NCI-H146 treated with DMSO at 0.1 percent for 48 hours (cell line): ENCODE results near the gene GPA33.
A peak's percentile ranks its signal among the peaks of the same experiment; 100 is the strongest.

ENCODE experiments used
- DNase-seq: peaks from one replicate; lab custom pipeline; 2025; ENCODE audit not compliant: unreplicated experiment; lab: John Stamatoyannopoulos, UW

Gene GPA33

DNA sequence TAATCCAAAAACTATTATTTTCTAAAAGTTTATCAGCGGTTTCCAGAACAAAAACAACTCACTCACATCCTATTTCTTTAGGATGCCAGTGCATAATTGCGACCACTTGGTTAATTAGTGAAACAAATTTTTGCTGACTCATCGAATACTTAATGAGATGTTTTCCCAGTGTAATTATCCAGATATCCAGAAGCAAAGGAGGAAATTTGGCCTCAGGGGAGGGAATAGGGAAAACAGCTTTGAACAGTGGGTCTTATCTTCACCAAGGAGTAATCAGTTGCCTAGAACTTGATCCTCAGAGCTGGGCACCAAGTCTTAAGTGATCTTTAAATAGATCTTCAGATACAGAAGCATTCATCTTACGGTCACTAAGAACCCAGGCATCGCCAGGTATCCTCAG, 28.0 kb upstream of the GPA33 start:
- DNase-seq = no peak

DNA sequence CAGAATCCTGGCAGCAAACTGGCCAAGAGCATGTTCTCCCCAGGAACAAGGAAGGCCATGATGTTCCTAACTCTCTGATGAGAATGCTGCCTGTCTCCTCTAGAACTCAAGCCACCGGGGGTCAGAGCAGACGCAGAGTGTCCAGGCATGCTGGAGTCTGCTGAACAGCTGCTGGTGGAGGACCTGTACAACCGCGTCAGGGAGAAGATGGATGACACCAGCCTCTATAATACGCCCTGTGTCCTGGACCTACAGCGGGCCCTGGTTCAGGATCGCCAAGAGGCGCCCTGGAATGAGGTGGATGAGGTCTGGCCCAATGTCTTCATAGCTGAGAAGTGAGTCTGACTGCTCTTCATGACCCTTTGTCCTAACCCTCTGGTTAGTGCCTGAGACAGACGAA, 27.0 kb upstream of the GPA33 start:
- DNase-seq = no peak

DNA sequence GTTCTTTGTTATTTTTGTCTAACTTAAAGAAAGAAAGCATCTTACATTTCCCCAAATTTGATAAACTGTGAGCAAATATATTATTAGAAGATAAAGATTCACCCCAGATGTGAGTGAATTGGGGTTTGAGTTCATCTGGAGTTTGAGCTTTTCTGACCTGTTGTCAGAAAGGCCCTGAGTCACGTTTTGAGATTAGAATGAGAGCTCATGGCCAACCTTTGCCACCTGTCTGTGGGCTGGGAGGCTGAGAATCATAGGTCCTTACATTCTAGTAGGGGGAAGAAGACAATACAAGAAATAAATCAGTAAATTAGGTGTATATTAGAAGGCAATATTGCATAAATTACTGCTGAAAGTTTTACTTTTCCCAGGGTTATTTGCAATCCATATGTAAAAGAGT, 26.0 kb upstream of the GPA33 start:
- no peak for DNase-seq

DNA sequence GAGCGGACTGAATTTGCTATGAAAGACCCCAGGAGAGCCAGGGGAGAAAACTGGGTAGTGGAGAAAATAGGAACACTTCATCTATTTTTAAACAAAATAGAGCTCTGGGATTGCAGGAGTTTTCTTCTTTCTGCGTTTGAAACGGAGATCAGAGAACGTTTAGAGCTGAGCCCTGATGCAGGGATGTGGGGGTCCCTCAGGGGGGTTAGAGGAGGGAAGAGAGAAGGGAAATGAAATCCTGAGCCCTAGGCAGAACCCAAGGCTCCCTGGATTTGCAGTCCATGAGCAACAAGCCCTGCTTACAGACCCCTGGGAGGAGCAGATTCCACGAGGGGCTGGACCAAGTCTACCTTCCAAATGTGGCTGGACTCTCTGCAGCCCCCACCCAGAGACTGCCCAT, 25.5 kb upstream of the GPA33 start:
- DNase-seq = no peak

DNA sequence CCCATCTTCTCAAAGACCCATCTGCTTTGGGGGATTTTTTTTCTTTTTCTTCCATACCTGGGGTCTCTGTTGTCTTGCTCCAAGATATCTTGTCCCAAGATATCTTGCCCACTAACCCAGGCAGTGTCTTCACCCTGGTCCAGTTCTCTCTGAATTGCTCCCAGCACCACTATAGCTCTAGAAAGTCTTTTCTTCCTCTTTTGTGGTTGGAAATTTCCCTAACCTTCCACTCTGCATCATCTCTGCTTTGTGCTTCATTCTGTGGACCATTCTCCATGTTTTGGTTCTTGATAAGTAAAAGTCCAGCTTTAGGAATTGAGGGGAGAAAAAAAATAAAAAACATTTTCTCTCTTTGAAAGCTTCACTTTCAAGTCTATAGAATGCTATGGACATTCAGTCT, 24.5 kb upstream of the GPA33 start:
- DNase-seq = no peak

DNA sequence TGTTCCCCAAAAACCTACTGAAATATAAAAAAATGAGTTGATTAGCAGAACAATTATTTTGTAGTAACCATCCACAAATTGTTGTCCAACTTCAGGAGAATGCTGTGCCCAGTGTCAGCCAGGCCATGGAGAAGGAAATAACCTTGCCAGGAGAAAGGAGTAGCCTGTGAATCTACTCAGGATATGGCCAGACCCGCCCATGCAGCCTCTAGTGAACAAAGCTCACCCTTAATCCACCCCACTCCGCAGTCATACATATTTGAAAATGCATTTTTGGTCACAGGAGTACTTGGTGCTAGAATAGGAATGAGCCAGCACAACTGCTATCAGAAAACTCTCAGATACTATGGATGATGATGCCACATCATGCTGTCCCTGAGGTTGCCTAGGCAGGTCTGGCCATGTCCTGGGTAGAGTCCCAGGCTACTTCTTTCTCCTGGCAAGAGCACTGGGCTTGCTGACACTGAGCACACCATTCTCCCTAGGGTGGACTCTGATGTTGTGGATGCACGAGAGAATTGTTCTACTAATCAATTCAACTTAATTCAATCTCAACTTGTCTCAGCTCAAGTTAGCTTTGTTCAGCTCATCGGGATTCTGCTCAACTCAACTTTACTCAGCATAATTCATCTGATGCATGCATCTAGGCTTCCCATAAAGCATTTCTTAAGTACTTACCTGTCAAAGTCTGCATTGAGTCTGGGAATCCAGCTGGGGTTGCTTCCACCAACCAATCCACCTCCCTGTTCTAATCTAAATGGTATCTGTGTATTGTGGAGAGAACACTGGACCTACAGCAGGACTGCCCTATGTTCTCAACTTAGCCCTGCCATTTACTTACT, 21.9 kb upstream of the GPA33 start:
- DNase-seq = no peak

DNA sequence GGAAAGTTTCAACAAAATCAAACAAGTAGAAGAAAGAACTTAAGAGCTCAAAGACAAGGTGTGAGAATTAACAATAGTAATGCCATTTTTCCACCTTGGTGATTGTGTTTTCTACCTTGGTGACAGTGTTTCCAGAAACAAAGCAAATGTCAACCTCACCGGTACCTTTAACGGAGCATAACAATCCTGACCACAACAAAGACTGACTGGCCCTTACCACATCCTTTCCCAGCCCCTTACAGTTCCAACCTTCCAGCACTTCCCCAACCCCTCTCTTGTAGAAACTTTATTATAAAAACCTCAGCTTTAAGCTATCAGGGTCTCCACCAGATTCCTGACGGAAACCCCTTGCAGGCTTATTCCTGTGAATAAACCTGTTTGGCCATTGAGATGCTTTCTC, 20.4 kb upstream of the GPA33 start:
- no peak for DNase-seq

DNA sequence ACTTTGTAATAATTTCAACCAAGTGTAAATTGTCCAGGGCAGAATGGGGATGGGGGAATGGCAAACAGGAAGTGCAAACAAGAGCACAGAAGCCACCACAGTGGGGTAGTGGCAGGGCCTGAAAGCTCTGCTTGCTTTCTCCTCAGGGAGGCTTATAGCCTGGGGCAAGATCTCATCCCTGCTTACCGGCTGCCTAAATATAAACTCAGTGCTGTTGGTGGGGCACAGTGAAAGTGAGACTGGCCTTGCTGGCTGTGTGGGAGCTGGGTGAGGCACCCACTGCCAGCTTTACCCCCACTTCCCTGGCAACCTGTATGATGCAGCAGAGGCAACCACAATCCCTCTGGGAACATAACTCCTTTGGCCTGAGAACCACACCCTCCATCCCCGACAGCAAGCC, 18.9 kb upstream of the GPA33 start:
- peak; percentile 88 for DNase-seq

DNA sequence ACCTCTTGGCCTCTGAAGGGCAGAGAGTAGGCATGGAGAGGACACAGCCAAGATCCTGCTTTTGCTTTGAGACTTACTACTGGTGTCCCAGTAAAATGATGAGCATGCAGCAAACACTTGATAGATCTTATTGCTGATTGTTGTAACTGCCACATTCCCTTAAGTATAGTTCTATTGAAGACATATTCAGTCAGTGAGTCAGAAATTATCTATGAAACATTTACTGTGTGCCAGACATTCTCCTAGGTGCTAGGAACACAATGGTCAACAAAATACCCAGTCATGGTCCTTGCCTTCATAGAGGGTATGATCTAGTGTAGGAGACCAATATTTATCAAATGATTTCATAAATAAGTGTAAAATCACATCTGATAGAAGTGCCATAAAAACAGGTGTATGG, 17.3 kb upstream of the GPA33 start:
- DNase-seq = no peak

DNA sequence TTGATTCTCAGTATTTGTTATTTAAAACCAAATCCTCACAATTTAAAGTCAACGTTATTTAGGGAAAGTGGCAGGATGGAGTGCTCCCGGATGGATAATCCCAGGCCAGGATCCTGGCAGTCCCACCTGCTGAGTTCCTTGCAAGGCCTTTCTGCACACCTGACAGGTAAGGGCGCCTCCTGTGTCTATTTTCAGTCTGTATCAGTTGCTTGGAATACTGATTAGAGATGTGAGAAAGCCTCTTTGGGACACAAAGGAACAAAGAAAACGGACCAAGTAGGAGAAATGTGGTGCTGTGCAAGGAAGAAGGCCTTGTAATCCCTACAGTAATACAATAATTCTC, 15.9 kb upstream of the GPA33 start:
- peak; percentile 57 for DNase-seq

DNA sequence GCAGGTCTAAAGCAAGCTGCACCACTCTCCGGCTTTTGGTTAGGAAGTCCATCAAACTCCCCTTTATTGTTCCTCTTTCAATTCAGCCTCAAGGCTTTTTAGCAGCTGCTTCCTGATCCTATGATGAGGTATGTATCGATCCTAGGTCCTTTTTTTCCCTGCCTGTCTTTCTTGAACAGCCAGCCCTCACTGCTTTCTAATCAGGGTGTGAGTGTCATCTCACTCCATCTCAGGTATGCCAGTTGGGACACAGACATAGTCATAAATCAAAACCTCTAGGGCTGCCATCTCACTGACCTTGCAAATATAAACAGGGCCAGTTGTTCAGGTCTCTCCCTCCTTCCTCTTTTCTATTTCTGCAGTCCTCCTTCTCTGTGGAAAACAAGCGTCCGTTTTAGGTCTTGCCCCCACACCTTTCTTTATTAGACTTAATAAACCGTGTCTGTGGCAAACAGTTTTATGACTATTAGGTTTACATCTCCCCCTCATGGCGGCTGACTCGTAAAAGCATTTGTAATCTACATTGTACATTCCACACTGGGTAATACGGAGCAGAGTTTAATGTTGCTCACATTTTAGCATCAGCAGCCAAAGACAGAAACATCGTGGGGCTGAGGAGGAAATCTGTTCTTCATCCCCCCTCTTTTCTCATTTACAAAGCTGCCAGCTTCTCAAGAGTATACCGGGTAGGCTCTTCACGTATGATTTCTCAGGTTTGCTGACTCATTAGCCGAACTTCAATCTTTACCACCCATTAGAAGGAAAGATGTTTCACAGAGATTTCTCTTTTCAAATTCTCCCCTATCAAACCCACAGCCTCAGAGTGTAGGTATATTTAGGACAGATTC, 15.3 kb upstream of the GPA33 start:
- DNase-seq = peak; percentile 95

DNA sequence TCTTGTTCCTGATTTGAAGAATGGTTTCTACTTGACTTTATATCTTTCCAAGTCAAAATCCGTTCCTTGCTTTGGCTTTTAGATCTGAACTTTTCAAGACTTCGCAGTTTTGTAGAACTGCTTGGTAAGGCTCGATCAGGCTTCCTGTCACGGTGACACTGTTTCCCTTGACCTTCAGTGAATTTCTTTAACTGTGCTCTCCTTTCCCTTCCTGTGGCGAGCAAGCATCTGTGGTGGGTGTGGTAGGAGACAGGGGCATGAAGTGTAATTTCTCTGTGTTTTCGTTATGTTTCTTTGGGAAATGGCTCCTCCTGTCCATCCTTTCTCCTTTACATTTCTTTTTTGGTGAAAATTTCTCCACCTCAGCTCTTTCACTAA, 14.1 kb upstream of the GPA33 start:
- DNase-seq = no peak

DNA sequence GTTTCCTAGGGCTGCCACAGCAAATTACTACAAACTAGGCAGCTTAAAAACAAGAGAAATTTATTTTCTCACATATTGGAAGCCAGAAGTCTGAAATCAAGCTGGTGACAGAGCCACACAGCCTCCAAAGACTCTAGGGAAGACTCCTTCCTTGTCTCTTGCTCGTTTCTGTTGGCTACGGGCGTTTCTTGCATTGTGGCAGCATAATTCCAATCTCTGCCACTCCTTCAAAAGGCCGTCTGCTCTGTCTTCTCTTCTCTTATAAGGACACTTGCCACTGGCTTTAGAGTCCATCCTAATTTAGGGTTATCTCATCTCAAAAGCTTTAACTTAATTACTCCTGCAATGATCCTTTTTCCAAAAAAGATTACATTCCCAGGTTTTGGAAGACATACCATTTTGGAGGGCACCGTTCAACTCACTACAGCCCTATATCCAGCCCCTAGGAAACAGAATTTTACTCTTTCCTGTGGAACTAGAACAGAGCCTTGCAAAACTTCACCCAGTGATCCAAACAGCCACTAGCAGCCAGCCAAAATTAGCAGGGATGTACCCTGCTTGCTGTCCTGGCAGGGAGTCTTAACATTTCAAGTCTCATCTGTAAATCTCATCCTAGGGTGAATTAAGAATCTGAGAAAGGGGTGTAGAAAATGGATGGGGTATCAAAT, 12.9 kb upstream of the GPA33 start:
- no peak for DNase-seq

DNA sequence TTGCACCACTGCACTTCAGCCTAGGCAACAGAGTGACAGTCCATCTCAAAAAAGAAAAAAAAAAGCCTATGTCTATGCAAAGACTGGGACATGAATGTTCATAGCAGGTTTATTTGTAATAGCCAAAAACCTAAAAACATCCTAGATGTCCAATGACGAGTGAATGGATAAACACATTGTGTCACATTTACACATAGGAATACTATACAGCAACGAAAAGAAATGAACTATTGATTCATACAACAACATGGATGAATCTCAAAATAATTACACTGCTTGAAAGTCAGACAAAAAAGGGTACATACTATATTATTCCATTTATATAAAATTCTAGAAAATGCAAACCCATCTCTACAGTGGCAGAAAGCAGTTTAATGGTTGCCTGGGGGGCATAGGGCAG, 11.6 kb upstream of the GPA33 start:
- no peak for DNase-seq

DNA sequence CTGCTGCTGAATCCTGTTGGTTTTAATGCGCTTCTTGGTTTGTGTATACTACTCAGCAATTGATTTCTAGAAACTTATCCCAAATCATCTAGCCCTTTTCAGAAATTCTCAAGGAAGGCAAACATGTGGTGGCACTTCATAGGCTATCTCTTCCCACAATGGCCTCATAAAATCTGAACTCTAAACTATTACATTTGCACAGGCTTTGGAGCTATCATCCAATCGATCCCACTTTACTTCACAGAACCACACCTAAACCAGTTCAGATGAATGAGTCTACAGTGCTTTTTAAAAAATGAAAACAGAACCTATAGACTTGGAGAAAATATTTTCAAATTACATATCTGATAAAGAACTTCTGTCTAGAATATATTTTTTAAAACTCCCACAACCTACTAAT, 10.6 kb upstream of the GPA33 start:
- DNase-seq = no peak

DNA sequence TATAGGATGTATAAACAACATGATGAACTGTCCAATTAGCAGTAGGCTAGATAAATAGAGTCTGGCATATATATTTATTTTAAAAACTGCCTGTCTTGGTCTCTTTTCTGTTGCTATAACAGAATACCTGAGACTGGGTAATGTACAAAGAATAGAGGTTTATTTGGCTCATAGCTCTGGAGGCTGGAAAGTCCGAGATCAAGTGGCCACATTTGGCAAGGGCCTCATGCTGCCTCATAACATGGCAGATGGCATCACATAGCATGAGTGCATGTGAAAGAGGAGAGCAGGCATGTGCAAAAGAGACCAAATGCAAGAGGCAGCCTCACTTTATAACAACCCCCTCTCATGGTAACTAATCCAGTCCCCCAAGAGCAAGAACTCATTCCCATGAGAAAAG, 9.7 kb upstream of the GPA33 start:
- no peak for DNase-seq

DNA sequence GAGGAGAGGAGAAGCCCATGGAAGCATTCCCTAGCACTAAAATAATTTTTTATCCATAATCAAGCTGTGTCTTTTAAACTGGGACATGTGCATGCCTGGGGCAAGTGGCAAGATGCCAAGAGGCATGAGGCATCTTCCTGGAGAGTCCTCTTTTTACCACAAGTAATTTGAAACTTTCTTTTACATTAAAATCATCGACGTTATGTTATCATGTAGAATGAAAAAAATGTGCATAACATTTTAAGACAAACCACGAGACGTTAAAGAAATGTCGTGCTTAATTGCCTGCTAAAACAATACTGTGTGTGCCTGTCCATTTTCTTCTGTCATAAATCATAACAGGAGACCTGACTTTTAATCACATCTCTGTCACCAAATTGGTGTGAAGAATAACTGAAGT, 5.2 kb upstream of the GPA33 start:
- DNase-seq = peak; percentile 40

DNA sequence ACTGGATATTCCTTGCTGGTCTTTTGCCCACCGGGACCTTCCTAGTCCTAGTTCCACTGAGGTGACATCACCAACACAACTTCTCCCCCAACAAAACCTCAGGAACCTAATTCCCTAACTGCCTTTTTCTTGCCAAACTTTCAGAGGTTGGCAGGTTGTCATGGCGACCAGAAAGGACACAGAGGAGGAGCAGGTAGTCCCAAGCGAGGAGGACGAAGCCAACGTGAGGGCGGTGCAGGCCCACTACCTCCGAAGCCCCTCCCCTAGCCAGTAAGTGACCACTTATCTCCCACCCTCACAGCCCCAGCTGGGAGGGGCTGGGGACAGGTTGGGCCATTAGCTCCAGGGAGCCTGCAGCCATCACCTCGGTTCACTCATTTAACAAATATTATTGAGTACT, 4.5 kb upstream of the GPA33 start:
- no peak for DNase-seq

DNA sequence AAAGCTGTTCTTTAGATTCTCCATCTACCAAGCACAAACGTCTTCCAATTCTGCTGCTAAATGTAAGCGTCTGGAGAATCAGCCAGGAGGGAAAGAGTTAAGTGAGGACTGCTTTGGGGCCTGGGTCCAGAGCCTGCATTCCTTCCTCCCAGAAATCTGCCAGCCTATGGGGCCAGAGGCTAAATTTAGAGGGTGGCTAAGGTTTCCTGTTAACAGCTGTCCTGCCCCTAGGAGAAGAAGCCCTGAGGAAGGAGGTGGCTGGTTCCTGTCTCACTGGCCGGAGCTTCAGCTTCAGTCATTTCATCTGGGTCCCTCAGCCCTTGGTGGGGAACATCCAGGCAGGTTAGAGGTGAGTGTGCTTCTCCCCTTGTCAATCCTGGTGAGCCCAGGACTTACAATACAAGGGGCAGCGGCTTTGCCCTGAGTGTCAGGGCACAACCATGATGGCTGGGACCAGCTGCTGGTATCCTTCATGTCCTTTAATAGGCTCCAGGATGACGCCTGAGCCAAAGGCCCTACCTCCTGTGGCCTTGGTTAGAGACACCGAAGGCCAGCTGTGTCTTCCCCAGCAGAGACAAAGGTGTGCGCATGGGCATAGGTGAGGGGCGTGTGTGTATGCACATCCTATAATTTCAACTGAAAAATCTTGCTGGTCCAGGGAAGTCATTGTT, 3.8 kb upstream of the GPA33 start, which contains the start of gene STYXL2:
Gene STYXL2 (plus strand): TSS at position 230 of the 671 bp plus-strand sequence. CDS start 775 bp downstream, outside the sequence.
- DNase-seq = no peak

DNA sequence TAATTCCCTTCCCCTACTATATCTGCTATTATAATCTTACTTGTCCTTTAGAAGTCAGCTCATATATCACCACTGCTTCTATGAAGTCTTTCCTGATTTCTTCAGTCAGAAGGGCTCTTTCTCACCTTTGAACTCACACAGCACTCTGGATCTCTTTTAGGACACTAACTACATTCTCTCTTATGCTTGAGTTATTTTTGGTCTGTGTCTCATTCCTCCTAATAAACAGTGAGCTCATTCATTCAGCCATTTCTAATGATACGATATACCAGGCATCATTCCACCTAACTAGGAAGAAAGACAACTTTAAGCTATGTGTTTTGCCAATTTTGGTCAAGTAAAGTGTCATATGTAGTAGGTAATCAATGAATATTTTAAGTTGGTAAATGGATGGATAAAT, 2.5 kb upstream of the GPA33 start:
- no peak for DNase-seq

DNA sequence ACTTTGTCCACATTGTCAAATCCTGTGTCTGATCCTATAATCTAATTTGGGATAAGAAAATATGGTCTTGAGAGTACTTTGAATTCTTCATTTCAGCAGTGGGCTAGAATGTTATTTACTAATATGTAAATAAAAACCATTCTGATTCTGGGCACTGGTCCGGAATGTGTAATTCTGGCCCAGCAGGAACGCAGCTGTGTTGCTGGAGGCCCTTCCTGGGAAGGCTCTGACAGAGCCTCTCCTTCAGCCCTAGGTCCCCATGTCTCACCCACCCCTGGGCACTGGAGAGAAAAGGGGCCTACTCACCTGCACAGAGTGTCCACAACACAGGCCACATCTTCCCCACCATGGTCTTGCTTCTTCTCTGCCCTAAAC, 251 bp downstream of the GPA33 start:
- DNase-seq = no peak
